ENCODE data around the gene GGA1.
"Not testable (repeated sequence)": the region's sequence is repeated elsewhere in the genome, so short reads cannot be mapped to it uniquely, and the experiment has no call there.

Gene GGA1

GRCh38 chr22:37610153-37610475 lies 1.5 kb downstream of the GGA1 start:
- DNase-seq: not testable (repeated sequence)

GRCh38 chr22:37610480-37611129 lies 2.0 kb downstream of the GGA1 start:
- DNase-seq: no peak

DNA sequence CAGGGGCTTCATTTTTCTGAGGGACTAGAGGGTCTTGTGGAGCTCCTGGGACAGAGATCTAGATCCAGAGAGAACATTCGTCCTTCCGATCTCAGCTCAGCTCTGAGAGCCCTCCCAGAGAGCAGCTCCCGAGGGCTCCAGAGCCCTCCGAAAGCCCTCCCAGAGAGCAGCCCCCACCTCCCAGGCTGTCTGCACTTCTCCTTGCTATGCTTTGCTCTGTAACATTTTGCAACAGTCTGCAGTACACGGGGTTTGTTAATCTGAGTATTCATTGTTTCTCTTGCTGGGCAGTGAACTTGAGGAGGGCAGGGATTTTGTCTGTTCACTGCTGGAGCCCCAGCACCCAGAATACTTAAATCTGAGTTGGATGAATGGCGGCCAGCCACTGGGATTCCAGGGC lies 2.6 kb downstream of the GGA1 start:
- no peak for DNase-seq

DNA sequence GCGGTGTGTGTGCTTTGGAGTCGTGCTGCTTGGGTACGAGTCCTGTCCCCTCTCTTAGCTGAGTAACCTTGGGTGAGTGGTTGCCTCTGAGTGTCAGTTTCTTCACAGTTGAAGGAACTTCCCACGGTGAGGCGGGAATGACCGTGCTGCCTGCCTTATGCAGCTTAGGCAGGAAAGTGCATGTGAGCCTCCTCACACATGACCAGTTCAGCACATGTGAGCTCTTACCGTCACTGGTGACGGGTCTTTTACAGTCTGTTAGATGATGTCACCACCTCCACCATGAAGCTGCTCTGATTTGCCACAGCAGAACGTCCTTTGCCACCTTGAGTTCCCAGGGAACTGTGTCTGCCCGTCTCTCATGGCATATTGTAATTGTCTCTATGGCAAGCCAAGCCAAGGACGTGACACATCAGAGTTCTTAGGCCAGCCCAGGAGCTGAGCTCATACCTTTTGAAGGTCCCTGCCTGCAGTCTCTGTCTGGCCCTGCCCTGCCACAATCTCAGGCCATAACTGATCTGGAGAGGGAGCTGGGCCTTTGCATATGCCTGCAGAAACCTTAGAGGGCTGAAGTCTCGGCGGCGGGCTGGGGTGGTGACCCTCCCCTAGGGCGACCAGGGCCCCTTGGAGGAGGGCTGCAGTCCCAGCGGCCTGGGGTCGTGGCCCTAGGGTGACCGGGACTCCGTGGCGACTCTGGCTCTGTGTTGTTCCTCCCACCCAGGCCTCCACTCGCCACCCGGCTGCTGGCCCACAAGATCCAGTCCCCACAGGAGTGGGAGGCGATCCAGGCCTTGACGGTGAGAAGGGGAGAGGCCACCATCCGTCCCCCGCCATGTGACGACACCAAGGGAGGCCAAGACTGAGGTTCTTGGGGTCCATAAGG lies 7.8 kb downstream of the GGA1 start:
- no peak for DNase-seq

GRCh38 chr22:37617431-37617830 lies 8.8 kb downstream of the GGA1 start:
- DNase-seq: no peak

DNA sequence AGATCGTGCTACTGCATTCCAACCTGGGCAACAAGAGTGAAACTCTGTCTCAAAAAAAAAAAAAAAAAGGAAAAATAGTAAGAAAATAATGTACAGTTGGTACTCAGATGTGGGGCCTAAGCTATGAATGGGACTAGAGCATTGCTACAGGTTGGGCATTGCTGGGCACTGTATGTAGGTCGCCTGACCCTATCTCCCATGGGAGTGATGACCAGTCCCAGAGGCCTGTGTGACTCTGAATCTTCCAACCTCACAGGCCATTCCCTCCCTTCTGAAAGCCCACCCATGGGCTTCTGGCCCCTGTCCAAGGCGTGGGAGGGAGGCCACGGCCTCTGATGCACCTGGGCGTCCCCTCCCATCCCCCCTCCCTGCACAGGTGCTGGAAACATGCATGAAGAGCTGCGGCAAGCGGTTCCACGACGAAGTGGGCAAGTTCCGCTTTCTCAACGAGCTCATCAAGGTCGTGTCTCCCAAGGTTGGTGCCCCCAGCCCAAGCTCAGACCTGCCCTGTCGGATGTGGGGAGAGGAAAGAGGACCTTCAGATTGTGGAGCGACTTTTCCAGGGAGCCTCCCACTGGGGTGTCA lies 9.5 kb downstream of the GGA1 start:
- DNase-seq: no peak

- DNase-seq: no peak
Observed at GRCh38 chr22:37618674-37619073, 10.0 kb downstream of the GGA1 start.

DNA sequence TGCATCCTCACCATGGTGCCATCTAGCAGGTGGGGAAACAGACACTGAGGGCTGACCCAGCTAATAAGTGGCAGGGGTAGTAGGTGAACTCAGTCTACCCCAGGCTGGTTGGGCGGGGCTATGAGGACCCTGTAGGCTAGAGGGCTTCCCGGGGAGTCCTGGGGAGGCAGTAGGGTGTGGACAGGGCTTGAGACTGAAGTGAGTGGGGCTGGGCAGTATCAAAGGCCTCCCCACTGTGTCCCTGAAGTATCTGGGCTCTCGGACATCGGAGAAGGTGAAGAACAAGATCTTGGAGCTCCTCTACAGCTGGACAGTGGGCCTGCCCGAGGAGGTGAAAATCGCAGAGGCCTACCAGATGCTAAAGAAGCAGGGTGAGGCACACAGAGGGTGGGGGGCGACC lies 11.4 kb downstream of the GGA1 start:
- DNase-seq: no peak

GRCh38 chr22:37621352-37621860 lies 12.8 kb downstream of the GGA1 start:
- no peak for DNase-seq

- peak; percentile 66 for DNase-seq
Observed at GRCh38 chr22:37623075-37624016, 14.7 kb downstream of the GGA1 start.

DNA sequence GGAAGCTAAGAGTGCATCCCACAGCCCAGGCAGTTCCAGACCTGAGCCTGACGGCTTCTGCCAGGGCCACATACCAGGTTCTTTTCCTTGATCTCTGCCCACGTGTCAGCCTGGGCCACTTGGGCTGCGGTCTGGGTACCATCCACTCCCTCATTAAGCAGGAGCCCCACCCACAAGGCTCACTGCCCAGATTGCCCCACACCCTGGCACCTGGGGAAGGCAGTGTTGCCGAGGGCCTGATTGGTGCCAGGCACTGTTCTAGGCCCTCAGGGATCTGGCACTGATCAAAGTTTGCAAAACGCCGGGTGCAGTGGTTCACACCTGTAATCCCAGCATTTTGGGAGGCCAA lies 15.4 kb downstream of the GGA1 start:
- no peak for DNase-seq

DNA sequence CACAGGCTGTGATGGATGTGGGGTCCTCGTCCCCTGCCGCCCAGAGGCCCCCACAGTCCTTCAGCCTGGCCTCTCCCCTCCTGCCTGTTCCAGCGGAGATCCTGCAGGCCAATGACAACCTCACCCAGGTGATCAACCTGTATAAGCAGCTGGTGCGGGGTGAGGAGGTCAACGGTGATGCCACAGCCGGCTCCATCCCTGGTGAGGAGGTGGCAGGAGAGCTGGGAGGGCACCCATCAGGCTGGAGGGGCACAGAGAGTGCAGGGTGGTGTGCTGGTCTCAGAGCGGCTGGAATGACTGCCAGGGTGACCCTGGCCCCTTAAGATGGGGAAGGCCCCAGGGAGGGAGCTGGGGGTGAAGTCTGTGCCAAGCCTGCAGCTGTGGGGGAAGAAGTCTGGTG lies 16.2 kb downstream of the GGA1 start:
- no peak for DNase-seq

DNA sequence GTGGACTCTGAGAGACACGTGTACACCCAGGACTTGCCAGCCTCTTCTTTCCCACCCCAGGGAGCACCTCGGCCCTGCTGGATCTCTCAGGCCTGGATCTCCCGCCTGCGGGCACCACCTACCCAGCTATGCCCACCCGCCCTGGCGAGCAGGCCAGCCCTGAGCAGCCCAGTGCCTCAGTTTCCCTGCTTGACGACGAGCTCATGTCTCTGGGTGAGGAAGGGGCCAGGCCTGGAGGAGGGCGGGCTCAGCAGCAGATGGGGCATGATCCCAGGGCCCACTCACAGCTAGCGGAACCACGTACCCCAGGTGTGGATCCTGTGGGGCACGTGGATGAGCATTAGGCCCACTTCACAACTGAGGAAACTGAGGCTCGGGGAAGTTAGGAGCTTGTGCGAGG lies 17.1 kb downstream of the GGA1 start:
- no peak for DNase-seq

- DNase-seq: no peak
Observed at GRCh38 chr22:37626144-37626543, 17.5 kb downstream of the GGA1 start.

DNA sequence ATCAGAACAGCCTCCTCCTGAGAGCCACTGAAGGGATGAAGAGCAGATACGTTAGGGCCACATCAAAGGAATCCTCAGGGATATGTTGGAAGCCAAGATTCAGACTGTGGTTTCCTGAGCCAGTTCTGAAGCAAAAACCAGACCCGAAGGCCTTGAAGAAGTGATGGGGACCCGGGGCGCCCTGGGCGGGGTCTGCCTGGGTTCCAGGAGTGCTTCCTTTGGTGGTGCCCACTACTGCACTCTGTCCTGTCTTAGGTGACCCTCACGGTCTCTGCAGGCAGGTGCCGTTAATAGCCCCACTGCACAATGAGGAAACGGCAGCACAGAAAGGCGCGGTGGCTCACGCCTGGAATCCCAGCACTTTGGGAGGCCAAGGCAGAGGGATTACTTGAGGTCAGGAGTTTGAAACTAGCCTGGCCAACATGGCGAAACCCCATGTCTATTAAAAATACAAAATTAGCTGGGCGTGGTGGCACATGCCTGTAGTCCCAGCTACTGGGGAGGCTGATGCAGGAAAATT lies 18.0 kb downstream of the GGA1 start:
- no peak for DNase-seq

DNA sequence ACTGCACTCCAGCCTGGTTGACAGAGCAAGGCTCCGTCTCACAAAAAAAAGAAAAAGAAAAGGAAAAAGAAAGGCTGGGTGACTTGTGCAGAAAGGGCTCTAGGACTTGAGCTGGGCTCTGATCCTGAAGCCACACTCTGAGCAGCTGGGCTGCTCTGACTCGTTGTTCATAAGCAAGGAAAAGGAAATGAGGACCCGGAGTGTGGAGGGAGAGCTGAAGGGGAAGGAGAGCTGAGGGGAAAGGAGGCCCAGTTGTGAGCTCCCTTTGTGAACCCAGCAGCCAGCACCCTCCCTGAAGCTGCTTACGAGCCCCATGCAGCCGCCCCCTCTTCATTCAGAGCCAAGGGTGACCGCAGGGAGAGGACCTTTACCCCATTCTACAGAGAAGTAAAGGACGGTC lies 18.5 kb downstream of the GGA1 start:
- no peak for DNase-seq

GRCh38 chr22:37627545-37627944 lies 18.9 kb downstream of the GGA1 start:
- DNase-seq: peak; percentile 33

DNA sequence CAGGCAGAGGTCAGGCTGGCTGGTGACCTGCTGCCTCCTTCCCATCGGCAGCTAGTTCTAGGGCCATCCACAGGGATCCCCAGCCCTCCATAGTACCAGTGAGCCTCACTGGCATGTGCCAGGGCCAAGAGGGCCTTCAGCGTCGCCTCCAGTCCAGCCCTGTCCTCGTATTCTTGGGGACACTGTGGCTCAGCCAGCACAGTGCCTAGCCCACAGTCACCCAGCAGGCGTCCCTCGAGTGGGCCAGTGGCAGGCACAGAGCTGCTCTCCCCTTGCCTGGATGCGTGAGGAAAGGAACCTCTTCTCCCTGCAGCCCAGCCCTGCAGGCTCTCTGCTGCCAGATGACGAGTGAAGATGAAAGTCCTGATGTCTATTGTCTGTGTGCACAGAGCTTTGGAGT lies 20.2 kb downstream of the GGA1 start:
- DNase-seq: no peak

- no peak for DNase-seq
Observed at GRCh38 chr22:37629928-37630327, 21.3 kb downstream of the GGA1 start.

DNA sequence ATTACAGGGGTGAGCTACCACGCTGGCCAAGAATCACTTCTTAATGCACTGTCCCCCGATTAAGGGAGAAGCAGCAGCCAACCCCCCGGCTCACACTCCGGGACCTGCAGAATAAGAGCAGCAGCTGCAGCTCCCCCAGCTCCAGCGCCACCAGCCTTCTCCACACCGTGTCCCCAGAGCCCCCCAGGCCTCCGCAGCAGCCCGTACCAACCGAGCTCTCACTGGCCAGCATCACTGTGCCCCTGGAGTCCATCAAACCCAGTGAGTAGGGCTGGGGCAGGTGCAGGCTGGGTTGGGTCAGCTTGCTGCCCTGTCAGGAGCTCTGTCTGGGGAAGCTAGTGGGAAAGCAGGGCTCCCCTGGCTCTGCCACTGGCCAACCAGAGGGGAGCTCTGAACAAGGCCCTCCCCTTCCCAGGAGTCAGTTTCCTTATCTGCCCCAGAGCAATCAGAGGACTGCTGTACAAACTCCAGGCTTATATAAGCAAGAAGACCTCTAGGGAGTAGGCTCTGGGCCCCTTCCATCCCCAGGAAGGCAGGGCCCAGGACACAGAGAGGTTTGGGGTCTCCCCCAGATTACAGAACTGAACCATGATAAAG lies 22.3 kb downstream of the GGA1 start:
- DNase-seq: no peak

GRCh38 chr22:37631448-37632173 lies 23.0 kb downstream of the GGA1 start:
- DNase-seq: no peak

Measured in activated CD4-positive, alpha-beta T cell treated with anti-CD3 and anti-CD28 coated beads for 1 hour (primary cell).